C4-2B (cell line): Measurements from ENCODE around the gene PIP5KL1.

Experiments
- CTCF ChIP-seq: fragments of 450-650 bp; conservative IDR thresholded peaks from 2 replicates; pipeline ENCODE4 v1.5.1; 2017; ENCODE audit warnings: mild to moderate bottlenecking
- ZFX ChIP-seq: fragments of 450-650 bp; IDR thresholded peaks from 2 replicates; pipeline ENCODE4 v1.6.1; 2017

DNA sequence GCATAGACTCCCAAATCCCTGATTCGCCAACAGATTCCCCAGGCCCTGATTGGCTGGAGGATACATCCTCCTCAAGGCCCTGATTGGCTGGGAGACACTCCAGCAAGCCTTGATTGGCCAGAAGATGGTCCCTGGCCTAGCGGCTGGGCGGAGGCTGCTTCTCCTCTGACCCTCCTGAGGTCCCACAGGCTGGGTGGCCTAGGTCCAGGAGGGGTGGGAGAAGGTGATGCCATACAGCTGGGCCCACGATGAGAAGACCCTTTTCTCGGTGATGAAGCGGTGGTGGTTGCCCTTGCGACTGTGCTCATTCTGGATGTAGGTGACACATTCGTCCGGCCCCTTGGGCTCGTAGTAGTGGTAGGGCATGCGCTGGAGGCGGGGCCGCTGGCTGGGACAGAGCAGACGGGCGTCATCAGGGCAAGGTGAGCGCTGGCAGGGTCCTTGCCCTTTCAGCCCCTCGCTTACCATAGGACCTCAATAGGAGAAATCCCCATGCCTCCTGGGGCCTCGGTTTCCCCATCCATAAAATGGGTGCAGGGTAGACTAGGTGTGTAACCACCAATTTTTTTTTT is 44.1 kb downstream of the PIP5KL1 start:
- TF ChIP-seq CTCF: no peak
- no peak for TF ChIP-seq ZFX
